ENCODE measurements around the gene GALNT16. TPM values are rescaled to one million over a fixed set of nuclear protein-coding genes. Genes with fewer than 3 reads are reported as not detected.

Gene GALNT16
- polyA plus RNA-seq, 1 experiment = 1.7 TPM

DNA sequence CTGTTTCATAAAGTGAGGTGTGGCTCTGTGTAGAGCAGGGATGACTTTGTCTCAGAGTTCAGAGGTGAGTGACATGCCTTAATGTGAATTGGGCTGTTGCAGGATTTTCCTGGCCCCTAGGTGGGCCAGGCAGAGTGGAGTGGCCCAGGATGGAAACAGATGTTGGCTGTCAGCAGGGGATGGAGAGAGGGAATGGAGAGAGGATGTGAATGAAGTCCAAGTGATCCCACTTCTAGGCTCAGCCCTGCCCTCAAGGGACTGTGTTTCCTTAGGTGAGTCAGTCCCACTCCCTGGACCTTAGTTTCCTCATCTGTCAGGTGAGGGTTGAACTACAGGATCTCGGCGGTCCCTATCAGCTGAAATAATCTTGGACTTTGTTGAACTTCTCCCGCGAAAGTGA is 7.5 kb downstream of the GALNT16 start:
- DNase-seq (ENCODE audit: low read depth) = no peak
- Histone ChIP-seq H3K36me3 (ENCODE audit: control insufficient read depth, insufficient read depth, low read length) (no peaks in the 10 kb centered on the region), H3K27me3 (ENCODE audit: control insufficient read depth, insufficient read depth, low read length) (no peaks in the 10 kb centered on the region), H3K4me3 (ENCODE audit: low read depth, low read length) (no peak overlapping the region)
- CTCF ChIA-PET = interaction anchor here (1.9 to 2.1 kb wide), 2 partner anchors 20 to 21 kb away, joined by 4 to 9 read pairs; no protein-coding TSS in a partner anchor
- TF ChIP-seq, protein P1, sequence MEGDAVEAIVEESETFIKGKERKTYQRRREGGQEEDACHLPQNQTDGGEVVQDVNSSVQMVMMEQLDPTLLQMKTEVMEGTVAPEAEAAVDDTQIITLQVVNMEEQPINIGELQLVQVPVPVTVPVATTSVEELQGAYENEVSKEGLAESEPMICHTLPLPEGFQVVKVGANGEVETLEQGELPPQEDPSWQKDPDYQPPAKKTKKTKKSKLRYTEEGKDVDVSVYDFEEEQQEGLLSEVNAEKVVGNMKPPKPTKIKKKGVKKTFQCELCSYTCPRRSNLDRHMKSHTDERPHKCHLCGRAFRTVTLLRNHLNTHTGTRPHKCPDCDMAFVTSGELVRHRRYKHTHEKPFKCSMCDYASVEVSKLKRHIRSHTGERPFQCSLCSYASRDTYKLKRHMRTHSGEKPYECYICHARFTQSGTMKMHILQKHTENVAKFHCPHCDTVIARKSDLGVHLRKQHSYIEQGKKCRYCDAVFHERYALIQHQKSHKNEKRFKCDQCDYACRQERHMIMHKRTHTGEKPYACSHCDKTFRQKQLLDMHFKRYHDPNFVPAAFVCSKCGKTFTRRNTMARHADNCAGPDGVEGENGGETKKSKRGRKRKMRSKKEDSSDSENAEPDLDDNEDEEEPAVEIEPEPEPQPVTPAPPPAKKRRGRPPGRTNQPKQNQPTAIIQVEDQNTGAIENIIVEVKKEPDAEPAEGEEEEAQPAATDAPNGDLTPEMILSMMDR (IDR thresholded peaks at IDR 0.05; ENCODE audit: insufficient read depth, low read depth, low read length) = no peak
- POLR2A ChIA-PET = no interaction called here

DNA sequence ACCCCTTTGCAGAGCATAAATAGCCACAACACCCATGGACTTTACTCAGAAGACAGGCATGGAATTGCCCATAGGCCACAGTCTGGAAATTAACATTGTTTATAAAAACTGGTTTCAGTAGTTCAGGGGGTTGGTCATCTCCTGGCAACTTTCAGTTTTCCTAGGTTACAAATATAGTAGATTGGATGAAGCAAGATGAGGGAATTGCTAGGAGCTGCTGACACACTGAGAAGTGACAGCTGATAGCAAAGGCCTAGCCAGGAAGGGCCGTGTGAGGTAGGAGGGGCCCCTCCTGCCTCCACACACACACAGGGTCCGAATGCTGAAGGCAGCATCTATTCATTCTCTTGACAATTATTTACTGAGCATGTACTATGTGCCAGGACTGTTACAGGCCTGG is 8.3 kb downstream of the GALNT16 start:
- CTCF ChIA-PET = interaction anchor here (1.2 to 2.1 kb wide), 4 partner anchors 12 to 21 kb away, joined by 4 to 9 read pairs (median 4); no protein-coding TSS in a partner anchor
- no peak for DNase-seq (ENCODE audit: low read depth)
- TF ChIP-seq, protein P1 (IDR thresholded peaks at IDR 0.05; ENCODE audit: insufficient read depth, low read depth, low read length) = no peak
- Histone ChIP-seq H3K36me3 (ENCODE audit: control insufficient read depth, insufficient read depth, low read length) (no peaks in the 10 kb centered on the region), H3K27me3 (ENCODE audit: control insufficient read depth, insufficient read depth, low read length) (no peaks in the 10 kb centered on the region), H3K4me3 (ENCODE audit: low read depth, low read length) (no peak overlapping the region)
- POLR2A ChIA-PET = interaction anchor here (0.6 kb wide), 1 partner anchor 21 kb away, joined by 5 read pairs; no protein-coding TSS in a partner anchor

DNA sequence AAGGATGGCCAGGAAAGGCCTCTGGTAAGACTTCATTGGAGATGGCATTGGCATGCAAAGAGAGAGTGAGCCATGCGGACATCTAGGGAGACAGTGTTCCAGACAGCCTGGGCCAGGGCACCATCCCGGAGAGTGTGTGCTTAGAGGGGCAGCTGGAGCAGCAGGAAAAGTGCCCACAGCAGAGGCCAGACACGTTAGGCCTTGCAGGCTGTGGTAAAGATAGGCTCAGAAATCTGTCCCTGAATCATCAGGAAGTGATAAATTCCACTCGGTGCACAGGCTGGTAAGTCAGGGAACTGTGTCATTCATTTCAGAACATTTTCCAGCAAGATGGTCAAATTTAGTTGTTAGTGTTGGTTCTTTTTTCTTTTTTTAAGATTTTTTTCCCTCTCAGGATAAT is 8.8 kb downstream of the GALNT16 start:
- Histone ChIP-seq H3K27me3 (ENCODE audit: control insufficient read depth, insufficient read depth, low read length) (no peaks in the 10 kb centered on the region), H3K36me3 (ENCODE audit: control insufficient read depth, insufficient read depth, low read length) (no peaks in the 10 kb centered on the region), H3K4me3 (ENCODE audit: low read depth, low read length) (no peak overlapping the region)
- CTCF ChIA-PET = interaction anchor here (1.2 to 2.1 kb wide), 4 partner anchors 12 to 22 kb away, joined by 4 to 9 read pairs (median 4); no protein-coding TSS in a partner anchor
- TF ChIP-seq, protein P1 (IDR thresholded peaks at IDR 0.05; ENCODE audit: insufficient read depth, low read depth, low read length) = no peak
- POLR2A ChIA-PET = no interaction called here
- no peak for DNase-seq (ENCODE audit: low read depth)

DNA sequence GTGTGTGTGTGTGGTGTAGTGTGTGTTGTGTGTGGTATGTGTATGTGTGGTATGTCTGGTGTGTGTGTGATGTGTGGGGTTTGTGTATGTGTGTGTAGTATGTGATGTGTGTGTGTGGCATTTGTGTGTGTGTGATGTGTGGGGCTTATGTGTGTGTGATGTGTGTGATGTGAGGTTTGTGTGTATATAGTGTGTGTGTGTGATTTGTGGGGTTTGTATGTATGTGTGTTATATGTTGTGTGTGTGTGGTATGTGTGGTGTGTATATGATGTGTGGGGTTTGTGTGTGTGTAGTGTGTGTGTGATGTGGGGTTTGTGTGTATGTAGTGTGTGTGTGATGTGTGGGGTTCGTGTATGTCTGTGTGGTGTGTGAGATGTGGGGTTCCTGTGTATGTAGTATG is 9.4 kb downstream of the GALNT16 start:
- TF ChIP-seq, protein P1 (IDR thresholded peaks at IDR 0.05; ENCODE audit: insufficient read depth, low read depth, low read length) = no peak
- Histone ChIP-seq H3K36me3 (ENCODE audit: control insufficient read depth, insufficient read depth, low read length) (no peaks in the 10 kb centered on the region), H3K4me3 (ENCODE audit: low read depth, low read length) (no peak overlapping the region), H3K27me3 (ENCODE audit: control insufficient read depth, insufficient read depth, low read length) (no peaks in the 10 kb centered on the region)
- DNase-seq (ENCODE audit: low read depth) = no peak
- ChIA-PET CTCF (interaction anchor here (1.5 kb wide), 1 partner anchor 13 kb away, joined by 4 read pairs; no protein-coding TSS in a partner anchor), POLR2A (no interaction called here)

DNA sequence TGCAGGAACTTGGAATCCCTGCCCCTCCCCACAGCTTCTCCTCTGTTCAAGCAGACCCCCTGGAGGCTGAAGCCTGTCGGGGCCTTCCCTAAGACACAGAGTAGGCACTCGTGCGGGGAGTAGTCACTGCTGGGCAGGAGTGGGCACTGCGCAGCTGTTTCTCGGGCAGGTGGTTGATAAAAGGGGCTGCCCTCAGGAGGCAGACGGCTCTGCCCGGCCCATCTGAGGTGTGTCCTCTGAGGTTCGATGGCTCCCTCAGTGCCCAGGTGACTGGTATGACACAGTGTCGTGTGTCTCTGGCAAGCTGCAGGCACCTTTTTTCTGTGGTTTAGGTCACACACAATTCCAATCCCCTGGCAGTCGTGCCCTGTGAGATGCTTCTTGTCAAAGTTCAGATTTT is 10.1 kb downstream of the GALNT16 start:
- no peak for DNase-seq (ENCODE audit: low read depth)
- TF ChIP-seq, protein P1 (IDR thresholded peaks at IDR 0.05; ENCODE audit: insufficient read depth, low read depth, low read length) = no peak
- CTCF ChIA-PET = interaction anchor here (1.1 kb wide), 1 partner anchor 18 kb away, joined by 3 read pairs; no protein-coding TSS in a partner anchor
- Histone ChIP-seq H3K36me3 (ENCODE audit: control insufficient read depth, insufficient read depth, low read length) (no peaks in the 10 kb centered on the region), H3K27me3 (ENCODE audit: control insufficient read depth, insufficient read depth, low read length) (no peaks in the 10 kb centered on the region), H3K4me3 (ENCODE audit: low read depth, low read length) (no peak overlapping the region)
- POLR2A ChIA-PET = no interaction called here

Data from BJ (cell line).